ENCODE measurements around the gene MCF2L2.

DNA sequence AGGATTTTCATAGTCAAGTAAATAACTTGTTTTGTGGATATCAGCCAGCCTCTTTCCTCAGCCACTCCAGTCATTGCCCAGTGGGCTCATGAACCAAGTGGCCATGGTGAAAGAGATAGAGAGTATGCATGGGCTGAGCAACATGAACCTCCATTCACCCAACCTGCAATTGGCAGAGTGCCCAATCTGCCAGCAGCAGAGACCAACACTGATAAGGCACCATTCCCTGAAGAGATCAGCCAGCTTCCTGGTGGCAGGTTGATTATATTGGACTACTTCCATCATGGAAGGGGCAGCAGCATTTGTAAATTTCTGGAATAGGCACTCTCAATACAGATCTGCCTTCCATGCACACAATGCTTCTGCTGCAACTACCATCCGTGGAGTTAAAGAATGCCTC is 10.3 kb upstream of the MCF2L2 start:
- TF ChIP-seq, protein P1, sequence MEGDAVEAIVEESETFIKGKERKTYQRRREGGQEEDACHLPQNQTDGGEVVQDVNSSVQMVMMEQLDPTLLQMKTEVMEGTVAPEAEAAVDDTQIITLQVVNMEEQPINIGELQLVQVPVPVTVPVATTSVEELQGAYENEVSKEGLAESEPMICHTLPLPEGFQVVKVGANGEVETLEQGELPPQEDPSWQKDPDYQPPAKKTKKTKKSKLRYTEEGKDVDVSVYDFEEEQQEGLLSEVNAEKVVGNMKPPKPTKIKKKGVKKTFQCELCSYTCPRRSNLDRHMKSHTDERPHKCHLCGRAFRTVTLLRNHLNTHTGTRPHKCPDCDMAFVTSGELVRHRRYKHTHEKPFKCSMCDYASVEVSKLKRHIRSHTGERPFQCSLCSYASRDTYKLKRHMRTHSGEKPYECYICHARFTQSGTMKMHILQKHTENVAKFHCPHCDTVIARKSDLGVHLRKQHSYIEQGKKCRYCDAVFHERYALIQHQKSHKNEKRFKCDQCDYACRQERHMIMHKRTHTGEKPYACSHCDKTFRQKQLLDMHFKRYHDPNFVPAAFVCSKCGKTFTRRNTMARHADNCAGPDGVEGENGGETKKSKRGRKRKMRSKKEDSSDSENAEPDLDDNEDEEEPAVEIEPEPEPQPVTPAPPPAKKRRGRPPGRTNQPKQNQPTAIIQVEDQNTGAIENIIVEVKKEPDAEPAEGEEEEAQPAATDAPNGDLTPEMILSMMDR (conservative IDR thresholded peaks at IDR 0.05 in 1 of 2, IDR thresholded peaks at IDR 0.05 in 1 of 2; ENCODE audit: extremely low read depth in 1 of 2, insufficient read depth in 1 of 2, low read depth in 1 of 2, low read length in 2 of 2), result no peak
- no peak for TF ChIP-seq EZH2 (IDR thresholded peaks at IDR 0.05; ENCODE audit: borderline replicate concordance, low read length)
